Panc1 (cell line): ENCODE data around the gene HILPDA. TPM values are rescaled to one million over a fixed set of nuclear protein-coding genes. Genes with fewer than 3 reads are reported as not detected.

Experiments
- ATAC-seq: fragments of 200-7000 bp; cut with Tn5 transposase; 2 replicates; pipeline ENCODE4 v1.9.1; 2020; ENCODE audit warnings: mild to moderate bottlenecking, moderate library complexity
- BruUV-seq: library from RNA; stranded (reverse); fragments of 400-500 nt; replicated peaks from 2 replicates; lab custom pipeline; 2021; lab: Mats Ljungman, UMichigan
- CTCF ChIA-PET: fragments of 300-600 bp; sonication (Branson Sonifier 250); formaldehyde crosslinking; loops from one replicate; lab custom pipeline; 2022; ENCODE audit warnings: antibody characterized with exemption; lab: Charles Lee
- POLR2A ChIA-PET: fragments of 300-600 bp; sonication (Branson Sonifier 250); formaldehyde crosslinking; loops from one replicate; lab custom pipeline; 2022; ENCODE audit warnings: antibody characterized with exemption; lab: Charles Lee
- DNase-seq: peaks from one replicate; pipeline ENCODE4 v3.0.0-alpha.2; 2010; ENCODE audit warnings: low read depth, low spot score
- H3K27ac ChIP-seq: 2 replicates; pipeline ENCODE4 v1.5.1; 2011; ENCODE audit warnings: mild to moderate bottlenecking, low read length, inconsistent platforms
- H3K27me3 ChIP-seq: fragments of 200-500 bp; sonication (Bioruptor generic); 2 replicates; pipeline ENCODE4 v1.6.0; 2014; ENCODE audit warnings: low read length, inconsistent platforms; ENCODE audit not compliant: control insufficient read depth, insufficient read depth
- H3K36me3 ChIP-seq: fragments of 200-500 bp; sonication (Bioruptor generic); 2 replicates; pipeline ENCODE4 v1.5.1; 2014; ENCODE audit warnings: inconsistent platforms, mild to moderate bottlenecking, low read length, moderate library complexity; ENCODE audit not compliant: control insufficient read depth, insufficient read depth
- H3K4me1 ChIP-seq: 2 replicates; pipeline ENCODE4 v1.5.1; 2011; ENCODE audit warnings: inconsistent platforms, mild to moderate bottlenecking, low read length, moderate library complexity; ENCODE audit not compliant: control insufficient read depth, insufficient read depth
- H3K4me3 ChIP-seq, 2 experiments: 2 replicates each; pipeline ENCODE4 v1.5.1; 2011 to 2012; ENCODE audit warnings: low read depth in 2 of 2, low read length in 2 of 2, mild to moderate bottlenecking in 2 of 2, inconsistent platforms in 1 of 2, moderate library complexity in 1 of 2
- H3K9me3 ChIP-seq: fragments of 200-500 bp; sonication (Bioruptor generic); 2 replicates; pipeline ENCODE4 v1.5.1; 2014; ENCODE audit warnings: low read depth, mild to moderate bottlenecking, inconsistent platforms, low read length, moderate library complexity; ENCODE audit not compliant: control insufficient read depth, insufficient read depth
- POLR2AphosphoS5 ChIP-seq: IDR thresholded peaks from 2 replicates; pipeline ENCODE4 v1.6.1; 2012; ENCODE audit warnings: mild to moderate bottlenecking, low read depth, low read length, moderate library complexity
- SIN3A ChIP-seq: IDR thresholded peaks from 2 replicates; pipeline ENCODE4 v1.6.1; 2012; ENCODE audit warnings: low read depth, mild to moderate bottlenecking, low read length, moderate library complexity, borderline replicate concordance; ENCODE audit not compliant: insufficient read depth
- TCF7L2 ChIP-seq: IDR thresholded peaks from 2 replicates; pipeline ENCODE4 v1.6.1; 2011; ENCODE audit warnings: mild to moderate bottlenecking, low read depth, low read length, inconsistent platforms
- in situ Hi-C: cut with HindIII; loops from 2 replicates; pipeline ENCODE4 v1.10.0; 2016; ENCODE audit warnings: low sequenced_read_pairs, low pct_unique_long_range_greater_than_20kb
- intact Hi-C: fragments of 100-400 bp; cut with micrococcal nuclease; formaldehyde crosslinking; loops from one replicate; pipeline ENCODE4 v1.10.0; 2022; ENCODE audit not compliant: unreplicated experiment
- total RNA-seq: library from RNA; stranded (reverse); gene quantifications from one replicate; pipeline ENCODE4 v1.2.1, GENCODE V29; 2021; ENCODE audit not compliant: unreplicated experiment
- TF ChIP-seq, protein P1 (sequence below), 2 experiments: IDR thresholded peaks; 2 replicates each; pipeline ENCODE4 v1.6.1; 2011 to 2012; ENCODE audit warnings: low read depth in 2 of 2, control low read depth in 1 of 2, low read length in 1 of 2, mild to moderate bottlenecking in 1 of 2, moderate library complexity in 1 of 2; ENCODE audit not compliant: insufficient read depth in 1 of 2

The HILPDA gene
- total RNA-seq, 1 experiment from 2014 or later, result 70.8 TPM

DNA sequence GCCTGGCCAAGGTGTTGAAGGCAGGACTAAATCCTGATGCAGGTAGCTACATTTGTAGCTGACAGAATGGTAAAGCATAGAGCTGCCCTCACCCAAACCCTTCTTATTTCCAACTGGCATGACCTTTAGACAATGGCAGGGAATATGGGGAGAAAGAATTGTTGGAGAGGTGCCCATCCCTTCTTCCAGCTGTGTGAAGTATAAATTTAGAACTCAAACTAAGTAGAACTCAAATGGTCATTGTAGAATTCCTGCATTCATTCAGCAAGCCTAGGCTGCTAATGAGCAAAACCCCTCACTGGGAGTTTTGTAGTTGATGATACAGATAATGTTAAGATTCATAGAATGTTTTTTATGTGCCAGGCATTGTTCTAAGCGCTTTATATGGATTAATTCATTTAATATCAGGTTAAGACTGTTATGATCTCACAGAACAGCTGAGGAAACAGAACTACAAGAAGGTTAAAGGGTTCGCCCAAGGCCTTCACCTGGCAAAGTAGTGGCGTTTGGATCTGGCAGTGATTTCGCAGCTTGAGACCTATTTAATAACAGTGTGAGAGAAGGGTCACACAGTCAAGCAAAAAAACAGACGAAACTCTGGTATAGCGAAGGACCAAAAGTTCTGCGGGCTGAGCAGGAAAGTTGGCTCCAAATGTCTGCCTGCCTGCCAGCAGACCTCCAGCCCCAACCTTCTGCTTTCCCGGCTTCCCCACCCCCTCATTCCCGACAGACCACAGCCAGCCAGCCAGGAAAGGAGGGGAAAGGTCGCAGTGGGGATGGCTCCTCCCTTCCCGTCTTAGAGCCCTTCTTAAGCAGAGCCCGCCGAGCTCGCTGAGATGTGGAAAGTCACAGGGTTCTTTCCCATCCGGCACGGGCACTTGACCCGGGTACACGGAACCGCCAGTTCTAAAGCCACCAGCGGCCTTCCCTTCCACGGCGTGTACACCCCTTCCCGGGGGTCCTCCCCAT lies 1.6 kb upstream of the HILPDA start:
- no TSS peak for BruUV-seq
- H3K9me3 ChIP-seq, result no peaks in the 10 kb centered on the region
- ChIA-PET CTCF (interaction anchor here (0.5 to 2.2 kb wide), 4 partner anchors 17 to 53 kb away, joined by 4 to 8 read pairs (median 4); no protein-coding TSS in a partner anchor), POLR2A (interaction anchor here (0.7 kb wide), 1 partner anchor 22 kb away, joined by 3 read pairs; no protein-coding TSS in a partner anchor)
- peak overlapping the region; percentile 93 for H3K27ac ChIP-seq
- TF ChIP-seq POLR2AphosphoS5 (peak; percentile 18; the same call in 1 of the 2 replicates), SIN3A (no peak), TCF7L2 (peak; percentile 85)
- TF ChIP-seq, protein P1, sequence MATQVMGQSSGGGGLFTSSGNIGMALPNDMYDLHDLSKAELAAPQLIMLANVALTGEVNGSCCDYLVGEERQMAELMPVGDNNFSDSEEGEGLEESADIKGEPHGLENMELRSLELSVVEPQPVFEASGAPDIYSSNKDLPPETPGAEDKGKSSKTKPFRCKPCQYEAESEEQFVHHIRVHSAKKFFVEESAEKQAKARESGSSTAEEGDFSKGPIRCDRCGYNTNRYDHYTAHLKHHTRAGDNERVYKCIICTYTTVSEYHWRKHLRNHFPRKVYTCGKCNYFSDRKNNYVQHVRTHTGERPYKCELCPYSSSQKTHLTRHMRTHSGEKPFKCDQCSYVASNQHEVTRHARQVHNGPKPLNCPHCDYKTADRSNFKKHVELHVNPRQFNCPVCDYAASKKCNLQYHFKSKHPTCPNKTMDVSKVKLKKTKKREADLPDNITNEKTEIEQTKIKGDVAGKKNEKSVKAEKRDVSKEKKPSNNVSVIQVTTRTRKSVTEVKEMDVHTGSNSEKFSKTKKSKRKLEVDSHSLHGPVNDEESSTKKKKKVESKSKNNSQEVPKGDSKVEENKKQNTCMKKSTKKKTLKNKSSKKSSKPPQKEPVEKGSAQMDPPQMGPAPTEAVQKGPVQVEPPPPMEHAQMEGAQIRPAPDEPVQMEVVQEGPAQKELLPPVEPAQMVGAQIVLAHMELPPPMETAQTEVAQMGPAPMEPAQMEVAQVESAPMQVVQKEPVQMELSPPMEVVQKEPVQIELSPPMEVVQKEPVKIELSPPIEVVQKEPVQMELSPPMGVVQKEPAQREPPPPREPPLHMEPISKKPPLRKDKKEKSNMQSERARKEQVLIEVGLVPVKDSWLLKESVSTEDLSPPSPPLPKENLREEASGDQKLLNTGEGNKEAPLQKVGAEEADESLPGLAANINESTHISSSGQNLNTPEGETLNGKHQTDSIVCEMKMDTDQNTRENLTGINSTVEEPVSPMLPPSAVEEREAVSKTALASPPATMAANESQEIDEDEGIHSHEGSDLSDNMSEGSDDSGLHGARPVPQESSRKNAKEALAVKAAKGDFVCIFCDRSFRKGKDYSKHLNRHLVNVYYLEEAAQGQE (IDR thresholded peaks at IDR 0.05; ENCODE audit: insufficient read depth in 1 of 2, low read depth in 2 of 2, low read length in 1 of 2), result no peak
- peak; percentile 66 for ATAC-seq
- peak overlapping the region; percentile 70 to 85 for H3K4me3 ChIP-seq
- H3K4me1 ChIP-seq, result peaks cover 53% of the 10 kb centered on the region
- no peaks in the 10 kb centered on the region for H3K27me3 ChIP-seq
- in situ Hi-C loops, result no loop called here
- 0 out of 2 replicates have a peak, but pooled peaks cover 7% of the 10 kb centered on the region for H3K36me3 ChIP-seq
- DNase-seq, result no peak
- intact Hi-C loops, result no loop called here

GRCh38 chr7:128454808-128455542 lies 703 bp upstream of the HILPDA start:
- DNase-seq (no peak), ATAC-seq (no peak)
- intact Hi-C loops, result no loop called here
- no peaks in the 10 kb centered on the region for H3K9me3 ChIP-seq
- H3K27me3 ChIP-seq, result no peaks in the 10 kb centered on the region
- peak overlapping the region; percentile 70 to 85 for H3K4me3 ChIP-seq
- 0 out of 2 replicates have a peak, but pooled peaks cover 7% of the 10 kb centered on the region for H3K36me3 ChIP-seq
- CTCF ChIA-PET, result interaction anchor here (1.4 to 2.2 kb wide), 2 partner anchors 27 to 28 kb away, joined by 4 to 8 read pairs; no protein-coding TSS in a partner anchor
- H3K4me1 ChIP-seq, result peaks cover 61% of the 10 kb centered on the region
- in situ Hi-C loops, result no loop called here
- TSS peak; percentile 86 for BruUV-seq
- TF ChIP-seq SIN3A, result no peak
- peak overlapping the region; percentile 93 for H3K27ac ChIP-seq
- POLR2A ChIA-PET, result interaction anchor here (0.6 kb wide), 1 partner anchor 19 kb away, joined by 4 read pairs; no protein-coding TSS in a partner anchor
